K562 (cell line): ENCODE data around the gene MSRB2. TPM values are rescaled to one million over a fixed set of nuclear protein-coding genes. Genes with fewer than 3 reads are reported as not detected.

ENCODE experiments used
- CBX2 ChIP-seq: fragments of 200-600 bp; sonication (generic); IDR thresholded peaks from one replicate; pipeline ENCODE4 v1.6.1; 2012; ENCODE audit warnings: mild to moderate bottlenecking, low read length, inconsistent platforms; ENCODE audit not compliant: insufficient read depth, poor library complexity, severe bottlenecking
- CBX3 ChIP-seq, 2 experiments: IDR thresholded peaks; 1 replicate in 1 of 2; 2 replicates in 1 of 2; pipeline ENCODE4 v1.6.1; 2012; ENCODE audit warnings: inconsistent platforms in 2 of 2, low read length in 2 of 2, borderline replicate concordance in 1 of 2, control low read depth in 1 of 2
- EHMT2 ChIP-seq: fragments of 450-650 bp; IDR thresholded peaks from 2 replicates; pipeline ENCODE4 v1.6.1; 2018; ENCODE audit warnings: antibody characterized with exemption
- MIER1 ChIP-seq: fragments of 450-650 bp; IDR thresholded peaks from 2 replicates; pipeline ENCODE4 v1.6.1; 2016; ENCODE audit warnings: antibody characterized with exemption, mild to moderate bottlenecking, low read depth
- REST ChIP-seq, 2 experiments: fragments of 450-650 bp; formaldehyde crosslinking in 1 of 2; IDR thresholded peaks; 2 replicates each; pipeline versions ENCODE4 v1.4.0 to v1.6.1; 2014 to 2020; ENCODE audit warnings: mild to moderate bottlenecking in 2 of 2, borderline replicate concordance in 1 of 2, low read depth in 1 of 2
- polyA plus RNA-seq, 8 experiments: library from polyadenylated mRNA; depleted of rRNA in 4 of 8; stranded (reverse) in 5 of 8; unstranded in 3 of 8; fragments of >200 nt; fragmentation: Nextera tagmentation in 2 of 8; fragmentation: Illumina TruSeq in 1 of 8; extraction: Ambion mirVana in 2 of 8; extraction: Trizol in 1 of 8; gene quantifications; 2 replicates each; pipeline versions ENCODE4 v1.2.1 to v1.2.3, GENCODE V29; 2011 to 2014; ENCODE audit warnings: inconsistent platforms in 1 of 8, missing spikeins in 1 of 8
- small RNA-seq: library from RNA; depleted of rRNA; stranded (forward); fragments of <200 nt; gene quantifications from one replicate; pipeline ENCODE3, GENCODE V24; 2014
- total RNA-seq, 7 experiments: library from RNA; depleted of rRNA in 6 of 7; stranded (reverse); fragments of >200 nt in 6 of 7; fragmentation: Illumina TruSeq in 2 of 7; extraction: Trizol in 2 of 7; gene quantifications; 2 replicates each; pipeline versions ENCODE4 v1.2.1 to v1.2.3, GENCODE V29; 2011 to 2021; ENCODE audit warnings: low replicate concordance in 1 of 7

MSRB2 gene
- total and polyA plus RNA-seq, 9 of the 15 experiments (the other 6 are each of a cell fraction or from before 2014, with no cell fraction given), result 1.5 to 22.3 (median 5.9) TPM

DNA sequence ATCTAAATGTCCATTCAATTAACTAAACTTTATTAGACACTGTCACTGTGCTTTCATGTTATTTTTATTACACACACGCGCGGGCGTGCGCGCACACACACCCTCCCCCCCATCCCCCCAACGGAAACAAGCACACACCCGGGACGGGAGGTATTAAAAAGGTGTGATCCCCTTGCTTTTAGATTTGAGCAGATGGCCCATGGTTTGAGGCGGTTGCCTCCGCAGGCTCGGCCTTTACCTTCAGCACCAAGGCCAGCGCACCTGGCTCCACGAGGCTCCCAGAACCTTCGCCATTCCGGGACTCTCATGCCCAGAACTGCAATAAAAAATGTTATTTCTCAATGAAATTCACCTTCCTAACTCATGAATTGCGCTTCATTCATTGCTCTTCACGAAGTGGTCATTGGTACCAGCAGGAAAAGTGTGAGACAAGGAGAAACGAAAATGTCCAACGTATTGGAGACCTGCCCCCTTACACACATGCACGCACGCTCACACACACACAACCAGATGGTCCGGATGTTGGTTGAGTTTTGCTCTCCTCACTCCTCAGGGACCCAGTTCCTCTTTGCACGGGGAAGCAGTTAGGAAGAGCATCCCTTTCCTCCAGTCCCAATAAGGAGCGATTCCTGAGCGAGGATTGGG lies 76.0 kb downstream of the MSRB2 start (continued):
- TF ChIP-seq REST (IDR thresholded peaks at IDR 0.05; ENCODE audit: borderline replicate concordance) (peak; percentile 98), REST (CRISPR knock-in tag; IDR thresholded peaks at IDR 0.05; ENCODE audit: low read depth) (peak; percentile 92), EHMT2 (peak; percentile 92), CBX3 (IDR thresholded peaks at IDR 0.05; ENCODE audit: borderline replicate concordance in 1 of 2, low read length in 2 of 2) (peak in 1 of 2 experiments; percentile 44; a peak in 1 of 3 replicates), MIER1 (peak; percentile 90), CBX2 (no peak)

Small RNAs within 50 kb of the gene (small RNA-seq; reads per million reads assigned to genes)
- gene RF00561, result not detected

Other genes with a start within 250 kb of the MSRB2 start
- 0.45 and 0.77 TPM in 2 replicates for gene ARMC3, start 167.5 kb upstream of the MSRB2 start, total RNA-seq (2014; rRNA removed)
- gene ARMC3, start 167.5 kb upstream of the MSRB2 start, total RNA-seq (2014; rRNA removed; fragmentation: Illumina TruSeq; extraction: Trizol), result 0.38 and 0.62 TPM in 2 replicates
- gene ARMC3, start 167.5 kb upstream of the MSRB2 start, total RNA-seq (2015; rRNA removed; fragmentation: Illumina TruSeq; extraction: Trizol), result 0.30 and 0.33 TPM in 2 replicates
- 0.35 and 0.58 TPM in 2 replicates for gene ARMC3, start 167.5 kb upstream of the MSRB2 start, total RNA-seq (2021)
- 0.20 and 0.54 TPM in 2 replicates for gene ARMC3, start 167.5 kb upstream of the MSRB2 start, polyA plus RNA-seq (2011; rRNA removed)
- gene ARMC3, start 167.5 kb upstream of the MSRB2 start, polyA plus RNA-seq (2014; fragmentation: Illumina TruSeq; extraction: Trizol), result 0.86 and 1.3 TPM in 2 replicates
- gene ARMC3, start 167.5 kb upstream of the MSRB2 start, polyA plus RNA-seq (2014; fragmentation: Nextera tagmentation; extraction: Ambion mirVana), result under 1 TPM; 0.56 to 0.89 TPM
- 0.22 and 1.1 TPM in 2 replicates for gene ARMC3, start 167.5 kb upstream of the MSRB2 start, polyA plus RNA-seq (2014; rRNA removed)
- not detected in 2 replicates for gene PTF1A, start 96.7 kb downstream of the MSRB2 start, total RNA-seq (2014; rRNA removed)
- not detected in 2 replicates for gene PTF1A, start 96.7 kb downstream of the MSRB2 start, total RNA-seq (2014; rRNA removed; fragmentation: Illumina TruSeq; extraction: Trizol)
- gene PTF1A, start 96.7 kb downstream of the MSRB2 start, total RNA-seq (2015; rRNA removed; fragmentation: Illumina TruSeq; extraction: Trizol), result not detected in 2 replicates
- not detected in 2 replicates for gene PTF1A, start 96.7 kb downstream of the MSRB2 start, total RNA-seq (2021)
- gene PTF1A, start 96.7 kb downstream of the MSRB2 start, polyA plus RNA-seq (2011; rRNA removed), result not detected in 2 replicates
- gene PTF1A, start 96.7 kb downstream of the MSRB2 start, polyA plus RNA-seq (2014; fragmentation: Illumina TruSeq; extraction: Trizol), result not detected in 2 replicates
- not detected for gene PTF1A, start 96.7 kb downstream of the MSRB2 start, polyA plus RNA-seq (2014; fragmentation: Nextera tagmentation; extraction: Ambion mirVana)
- not detected in 2 replicates for gene PTF1A, start 96.7 kb downstream of the MSRB2 start, polyA plus RNA-seq (2014; rRNA removed)
- gene C10orf67, start 249.2 kb downstream of the MSRB2 start, total RNA-seq (2014; rRNA removed), result not detected in 2 replicates
- not detected in 2 replicates for gene C10orf67, start 249.2 kb downstream of the MSRB2 start, total RNA-seq (2014; rRNA removed; fragmentation: Illumina TruSeq; extraction: Trizol)
- gene C10orf67, start 249.2 kb downstream of the MSRB2 start, total RNA-seq (2015; rRNA removed; fragmentation: Illumina TruSeq; extraction: Trizol), result not detected in 2 replicates
- not detected in 2 replicates for gene C10orf67, start 249.2 kb downstream of the MSRB2 start, total RNA-seq (2021)
- not detected in 2 replicates for gene C10orf67, start 249.2 kb downstream of the MSRB2 start, polyA plus RNA-seq (2011; rRNA removed)
- not detected in 2 replicates for gene C10orf67, start 249.2 kb downstream of the MSRB2 start, polyA plus RNA-seq (2014; fragmentation: Illumina TruSeq; extraction: Trizol)
- gene C10orf67, start 249.2 kb downstream of the MSRB2 start, polyA plus RNA-seq (2014; fragmentation: Nextera tagmentation; extraction: Ambion mirVana), result not detected
- not detected in 2 replicates for gene C10orf67, start 249.2 kb downstream of the MSRB2 start, polyA plus RNA-seq (2014; rRNA removed)